Stimulated activated CD8-positive, alpha-beta memory T cell treated with anti-CD3 and anti-CD28 coated beads, Interleukin-4, amount 100 ng/mL, for 48 hours (primary cell): ENCODE results near the gene ANKK1.

Experiments used
- DNase-seq: peaks from one replicate; pipeline ENCODE4 v3.0.0-alpha.2; 2020

ANKK1 gene

DNA sequence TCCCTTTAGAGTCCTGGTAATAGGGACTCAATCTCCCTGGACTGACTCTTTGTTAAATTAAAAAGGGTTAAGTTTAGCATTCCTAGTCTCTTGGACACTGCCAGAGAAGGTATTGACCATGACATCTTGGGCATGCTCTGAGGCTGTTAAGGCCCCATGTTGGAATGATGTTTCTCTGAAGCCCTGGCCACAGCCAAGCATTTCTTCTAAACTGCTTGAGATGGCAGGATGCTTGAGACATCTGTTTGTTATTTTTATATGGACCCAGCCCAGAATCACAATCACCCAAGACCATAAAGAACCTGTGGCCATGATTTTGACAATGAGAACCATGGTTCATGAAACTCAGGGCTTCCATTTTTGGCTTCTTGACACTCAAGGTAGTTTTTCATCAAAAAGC lies 5.5 kb upstream of the ANKK1 start:
- no peak for DNase-seq

DNA sequence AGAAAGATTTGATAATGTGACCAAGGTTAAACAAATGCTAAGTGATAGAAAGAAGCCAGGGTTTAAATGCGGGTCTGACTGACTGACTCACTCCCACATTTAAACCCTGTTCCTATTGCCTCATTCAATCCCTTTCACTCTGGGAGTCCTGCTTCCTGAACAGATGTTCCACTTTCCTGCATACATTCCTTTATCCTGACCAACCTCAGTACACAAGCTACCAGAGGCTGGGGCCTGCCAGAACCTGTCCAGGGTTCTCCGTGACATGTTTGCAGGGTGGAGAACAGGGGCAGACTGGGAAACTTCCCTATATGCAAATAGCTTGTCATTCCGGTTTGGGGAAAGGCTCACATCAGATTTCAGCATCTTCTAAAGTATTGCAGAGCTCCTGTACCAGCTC lies 3.0 kb upstream of the ANKK1 start:
- no peak for DNase-seq

DNA sequence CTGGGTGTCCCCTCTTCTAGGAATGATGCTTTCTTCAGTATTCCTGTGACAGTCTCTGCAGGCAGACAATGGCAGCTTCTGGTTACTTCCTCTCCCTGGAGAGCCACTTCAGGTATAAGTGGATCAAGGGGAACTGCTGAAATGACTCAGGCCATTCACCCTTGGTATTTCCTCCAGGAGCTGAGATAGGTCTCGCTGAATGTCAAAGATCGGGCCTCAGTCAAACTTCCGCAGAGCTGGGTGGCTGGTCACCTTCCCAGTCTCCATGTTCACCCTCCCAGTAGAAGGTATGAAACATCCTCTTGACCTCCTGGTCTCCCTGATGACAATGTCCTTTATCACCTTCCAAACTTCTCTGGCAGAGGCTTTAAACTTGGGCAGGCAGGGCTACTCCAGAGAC lies 1.8 kb upstream of the ANKK1 start:
- DNase-seq: no peak

DNA sequence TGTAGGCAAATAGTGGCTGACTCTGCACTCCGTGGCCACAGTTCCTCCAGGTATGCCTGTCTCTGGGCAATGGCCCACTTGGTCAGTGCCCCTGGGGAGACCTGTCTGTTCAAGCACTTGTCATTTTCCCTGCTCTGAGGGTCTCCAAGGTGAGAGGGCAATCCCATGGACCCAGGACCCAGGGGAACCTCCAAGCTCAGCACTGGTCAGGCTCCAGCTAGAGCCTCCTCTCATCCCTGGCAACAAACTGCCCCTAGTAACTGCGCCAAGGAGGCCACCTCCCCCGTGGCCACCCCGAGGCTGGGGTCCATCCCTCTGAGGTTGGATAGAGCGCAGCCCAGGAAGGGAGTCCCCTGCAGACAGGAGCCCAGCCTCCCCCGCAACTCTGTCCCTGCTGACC lies 713 bp upstream of the ANKK1 start:
- DNase-seq: no peak

DNA sequence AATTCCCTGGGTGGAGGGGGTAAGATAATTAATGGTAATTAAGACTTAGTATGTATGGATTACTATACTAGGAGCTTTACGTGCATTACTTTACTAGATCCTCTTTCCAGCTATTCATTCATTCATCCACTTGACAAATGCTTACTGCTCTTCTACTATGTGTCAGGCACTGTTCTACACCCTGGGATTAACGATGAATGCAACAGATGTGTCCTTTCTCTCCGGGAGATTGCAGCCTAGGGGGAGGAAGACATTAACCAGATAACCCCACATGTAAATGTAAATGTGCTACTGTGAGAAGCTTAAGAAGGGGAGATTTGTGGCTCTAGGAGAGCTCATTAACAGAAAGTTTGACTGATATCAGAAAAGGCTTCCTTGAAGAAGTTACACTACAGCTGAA lies 1.7 kb downstream of the ANKK1 start:
- DNase-seq: no peak

DNA sequence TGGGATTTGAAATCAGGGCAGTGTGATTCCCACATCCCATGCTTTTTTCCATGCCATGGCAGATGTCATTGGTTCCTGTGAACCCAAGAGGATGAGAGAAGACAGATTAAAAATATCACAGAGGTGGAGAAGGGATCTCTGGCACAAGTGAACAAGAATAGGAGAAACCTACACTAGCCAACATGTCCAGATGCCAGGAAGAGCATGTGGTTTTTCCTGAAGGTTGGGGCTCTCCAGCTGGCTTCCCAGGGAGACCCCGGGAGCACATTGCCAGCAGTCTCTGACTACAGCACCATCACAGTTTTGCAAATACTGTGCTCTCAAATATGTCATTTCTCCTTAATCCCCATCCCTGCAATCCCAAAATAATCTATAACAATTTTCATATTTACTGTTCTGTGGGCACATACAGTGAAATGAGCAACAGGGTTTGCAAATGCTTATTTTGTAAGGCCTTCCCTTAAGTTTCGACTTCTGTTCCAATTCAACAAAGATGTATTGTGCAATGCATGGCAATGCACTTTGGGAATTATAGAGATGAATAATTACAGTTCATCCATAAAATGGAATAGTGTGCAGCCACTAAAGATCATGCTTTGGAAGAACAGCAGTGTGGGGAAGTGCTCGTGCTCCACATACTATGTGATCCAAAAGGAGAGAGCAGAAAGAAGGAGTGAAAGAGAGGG lies 4.8 kb downstream of the ANKK1 start:
- DNase-seq: no peak

DNA sequence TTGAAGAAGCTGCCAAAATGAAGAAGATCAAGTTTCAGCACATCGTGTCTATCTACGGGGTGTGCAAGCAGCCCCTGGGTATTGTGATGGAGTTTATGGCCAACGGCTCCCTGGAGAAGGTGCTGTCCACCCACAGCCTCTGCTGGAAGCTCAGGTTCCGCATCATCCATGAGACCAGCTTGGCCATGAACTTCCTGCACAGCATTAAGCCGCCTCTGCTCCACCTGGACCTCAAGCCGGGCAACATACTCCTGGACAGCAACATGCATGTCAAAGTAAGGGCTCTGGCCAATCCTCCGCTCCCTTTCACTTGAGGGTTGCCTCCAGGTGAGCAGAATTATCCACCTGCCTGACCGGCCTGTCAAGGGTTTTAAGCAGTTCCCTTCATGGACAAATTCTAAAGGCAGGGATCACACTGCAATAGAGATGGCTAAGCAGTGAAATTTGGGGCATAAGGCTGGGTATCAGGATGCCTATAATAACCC lies 6.0 kb downstream of the ANKK1 start:
- no peak for DNase-seq

DNA sequence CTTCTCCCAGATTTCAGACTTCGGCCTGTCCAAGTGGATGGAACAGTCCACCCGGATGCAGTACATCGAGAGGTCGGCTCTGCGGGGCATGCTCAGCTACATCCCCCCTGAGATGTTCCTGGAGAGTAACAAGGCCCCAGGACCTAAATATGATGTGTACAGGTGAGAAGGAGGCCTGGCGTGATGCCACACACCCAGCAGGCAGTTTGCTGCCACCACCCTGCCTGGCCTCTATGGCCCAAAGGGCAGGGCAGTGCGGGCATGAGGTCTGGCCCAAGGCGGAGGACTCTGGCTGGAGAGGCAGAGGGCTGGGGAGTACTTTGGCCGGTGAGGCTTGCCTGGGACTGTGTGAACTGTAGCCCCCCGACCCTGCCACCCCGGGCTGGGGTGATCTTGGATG lies 7.3 kb downstream of the ANKK1 start:
- no peak for DNase-seq

DNA sequence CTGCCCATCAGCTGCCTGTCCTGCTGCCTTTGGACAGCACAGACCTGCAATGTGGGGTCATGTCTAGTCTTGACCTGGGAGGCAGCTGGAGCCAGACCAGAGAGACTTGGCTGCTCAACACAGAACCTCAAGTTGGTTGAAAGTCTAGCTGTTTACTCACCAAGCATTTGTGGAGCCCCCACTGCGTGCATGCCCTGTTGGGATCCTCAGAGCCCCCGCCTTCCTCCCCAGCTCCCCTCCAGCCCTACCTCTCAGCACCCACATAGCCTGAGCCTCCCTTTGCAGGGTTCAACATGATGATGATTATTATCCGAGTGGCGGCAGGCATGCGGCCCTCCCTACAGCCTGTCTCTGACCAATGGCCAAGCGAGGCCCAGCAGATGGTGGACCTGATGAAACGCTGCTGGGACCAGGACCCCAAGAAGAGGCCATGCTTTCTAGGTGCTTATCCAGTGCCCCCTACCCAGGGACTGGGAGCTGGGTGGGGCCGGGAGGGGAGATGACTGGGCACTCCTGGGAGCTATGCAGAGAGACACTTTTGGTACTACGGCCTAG lies 8.3 kb downstream of the ANKK1 start:
- DNase-seq: no peak

DNA sequence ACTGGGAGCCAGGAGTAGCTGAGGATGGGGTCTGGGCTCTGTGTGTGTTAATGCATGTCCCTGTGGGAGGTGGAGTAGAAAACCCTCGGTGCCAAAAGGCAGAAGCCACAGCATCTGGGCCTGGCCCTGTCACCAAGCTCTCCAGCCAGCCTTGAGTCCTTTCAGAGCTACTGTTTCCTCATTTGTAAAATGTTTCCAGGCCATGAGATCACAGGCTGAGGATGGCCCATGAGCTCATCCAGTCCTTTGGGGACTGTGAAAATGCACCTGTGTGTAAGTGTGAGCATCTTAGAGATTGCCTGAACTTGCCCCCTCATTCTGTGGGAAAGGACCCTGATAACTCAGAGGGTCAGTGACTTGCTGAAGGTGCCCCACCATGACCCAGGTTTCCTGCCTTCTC lies 9.1 kb downstream of the ANKK1 start:
- no peak for DNase-seq

DNA sequence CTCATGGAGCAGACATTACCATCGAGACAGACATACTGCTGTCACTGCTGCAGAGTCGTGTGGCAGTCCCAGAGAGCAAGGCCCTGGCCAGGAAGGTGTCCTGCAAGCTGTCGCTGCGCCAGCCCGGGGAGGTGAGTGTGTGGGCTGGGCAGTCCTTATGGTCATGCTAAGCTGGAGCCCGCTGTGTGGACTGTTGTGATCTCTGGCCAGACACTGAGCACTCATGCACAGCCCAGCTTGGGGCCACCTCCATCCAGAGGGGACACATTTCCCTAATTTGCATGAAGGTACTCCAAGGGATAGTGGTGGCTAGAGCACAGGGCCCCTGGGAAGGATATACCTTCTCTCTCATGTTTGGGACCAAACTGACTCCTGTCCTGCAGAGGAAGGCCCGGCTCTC lies 9.6 kb downstream of the ANKK1 start:
- no peak for DNase-seq

DNA sequence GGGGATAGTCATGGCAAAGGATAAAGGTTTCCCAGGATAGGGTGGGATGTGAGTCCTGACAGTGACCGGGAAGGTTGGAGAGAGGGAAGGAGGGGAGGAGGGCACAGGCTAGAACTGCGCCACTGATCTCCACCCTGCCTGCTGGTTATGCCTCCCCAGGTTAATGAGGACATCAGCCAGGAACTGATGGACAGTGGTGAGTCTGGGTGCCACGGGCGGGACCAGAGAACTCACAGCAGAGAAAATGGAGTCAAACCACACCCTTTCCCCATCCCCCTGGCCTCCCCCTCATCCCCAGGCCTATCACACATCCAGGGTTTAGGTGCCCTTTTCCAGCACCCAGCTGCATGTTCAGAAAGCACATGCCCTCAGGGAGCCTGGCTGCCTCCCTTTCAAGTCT lies 10.2 kb downstream of the ANKK1 start:
- no peak for DNase-seq

DNA sequence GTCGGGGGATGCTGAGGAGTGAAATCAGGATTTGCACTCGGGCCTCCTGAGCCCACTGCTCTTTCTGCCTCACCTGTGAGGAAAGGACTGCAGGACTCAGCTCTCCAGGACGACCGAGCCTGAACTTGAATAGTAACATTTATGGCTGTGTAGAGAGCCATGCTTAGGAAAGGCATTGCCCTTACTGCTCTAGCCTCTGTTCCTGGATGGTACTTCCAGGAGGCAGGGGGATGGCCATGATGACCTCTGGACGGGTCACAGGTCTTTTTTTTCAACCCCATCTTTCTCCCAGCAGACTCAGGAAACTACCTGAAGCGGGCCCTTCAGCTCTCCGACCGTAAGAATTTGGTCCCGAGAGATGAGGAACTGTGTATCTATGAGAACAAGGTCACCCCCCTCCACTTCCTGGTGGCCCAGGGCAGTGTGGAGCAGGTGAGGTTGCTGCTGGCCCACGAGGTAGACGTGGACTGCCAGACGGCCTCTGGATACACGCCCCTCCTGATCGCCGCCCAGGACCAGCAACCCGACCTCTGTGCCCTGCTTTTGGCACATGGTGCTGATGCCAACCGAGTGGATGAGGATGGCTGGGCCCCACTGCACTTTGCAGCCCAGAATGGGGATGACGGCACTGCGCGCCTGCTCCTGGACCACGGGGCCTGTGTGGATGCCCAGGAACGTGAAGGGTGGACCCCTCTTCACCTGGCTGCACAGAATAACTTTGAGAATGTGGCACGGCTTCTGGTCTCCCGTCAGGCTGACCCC lies 11.3 kb downstream of the ANKK1 start:
- no peak for DNase-seq

DNA sequence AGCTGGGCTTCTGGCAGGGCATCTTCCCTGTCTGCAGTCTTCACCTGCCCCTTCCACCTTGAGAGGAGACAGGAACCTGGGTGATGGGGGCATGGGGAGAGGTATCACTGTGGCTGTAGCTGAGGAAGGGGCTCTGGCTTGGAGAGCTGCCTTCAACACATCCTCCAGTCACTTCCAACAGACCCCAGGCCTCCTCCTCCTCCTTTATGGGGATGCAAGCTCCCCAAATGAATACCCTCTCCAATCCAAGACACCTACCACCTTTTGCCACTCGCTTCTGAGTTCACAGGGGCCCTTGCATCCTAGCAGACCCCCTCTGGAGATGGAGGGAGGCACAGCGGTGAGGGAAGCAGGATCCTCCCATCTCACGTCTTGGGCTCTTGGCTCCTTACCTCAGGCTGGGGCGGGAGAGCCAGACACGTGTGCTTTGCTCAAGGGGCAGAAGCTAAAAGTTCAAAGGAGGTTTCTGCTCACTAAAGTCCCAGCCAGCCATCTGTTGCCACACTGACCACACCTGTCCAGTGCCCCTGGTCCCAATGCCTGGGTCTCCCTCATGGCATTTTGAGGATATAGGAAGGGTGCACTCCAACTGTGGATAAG lies 13.2 kb downstream of the ANKK1 start:
- DNase-seq: no peak

DNA sequence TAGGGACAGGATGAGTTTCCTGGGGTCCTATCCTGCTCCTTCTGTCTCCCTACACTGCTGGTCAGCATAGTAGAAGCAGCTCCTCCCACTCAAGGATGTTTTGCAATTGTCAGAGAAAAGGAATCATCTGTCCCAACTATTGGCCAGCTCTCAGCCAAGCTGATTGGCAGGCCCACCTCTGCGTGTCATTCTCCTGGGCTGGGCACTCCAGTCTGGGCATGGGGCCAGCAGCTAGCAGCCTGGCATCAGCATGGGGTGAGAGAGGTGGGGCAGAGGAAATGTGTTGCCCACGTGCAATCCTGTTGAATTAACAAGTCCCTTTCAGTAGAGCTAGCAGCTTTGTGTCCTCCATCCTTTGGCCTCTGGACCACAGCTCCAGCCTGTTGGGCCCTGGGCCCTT lies 14.1 kb downstream of the ANKK1 start:
- DNase-seq: no peak

DNA sequence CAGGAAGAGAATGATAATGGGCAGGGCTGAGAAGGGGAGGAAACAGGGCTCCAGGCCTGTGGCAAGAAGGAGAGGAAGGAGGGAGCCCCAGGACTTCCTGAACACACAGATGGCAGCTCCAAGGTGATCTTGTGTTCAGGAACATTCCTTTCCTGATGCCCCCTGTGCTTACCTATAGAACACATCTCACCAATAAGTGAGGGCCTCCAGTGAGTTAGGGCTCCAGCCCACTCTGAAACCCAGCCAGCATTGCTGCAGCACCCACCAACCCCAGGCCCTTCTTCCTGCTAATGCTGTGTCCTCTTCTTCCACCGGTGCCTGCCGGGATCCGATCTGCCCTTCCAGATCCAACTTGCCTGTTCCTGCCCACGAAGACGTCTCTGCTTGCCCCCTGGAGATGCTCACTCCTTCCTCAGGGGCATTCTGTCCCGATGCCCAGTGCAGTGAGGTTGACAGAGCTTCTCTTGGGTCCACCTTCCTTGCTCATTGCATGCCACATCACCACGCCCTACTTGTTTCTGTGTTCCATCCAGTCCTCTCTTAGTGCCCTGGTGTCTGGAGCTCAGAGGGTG lies 17.4 kb downstream of the ANKK1 start:
- DNase-seq: no peak

DNA sequence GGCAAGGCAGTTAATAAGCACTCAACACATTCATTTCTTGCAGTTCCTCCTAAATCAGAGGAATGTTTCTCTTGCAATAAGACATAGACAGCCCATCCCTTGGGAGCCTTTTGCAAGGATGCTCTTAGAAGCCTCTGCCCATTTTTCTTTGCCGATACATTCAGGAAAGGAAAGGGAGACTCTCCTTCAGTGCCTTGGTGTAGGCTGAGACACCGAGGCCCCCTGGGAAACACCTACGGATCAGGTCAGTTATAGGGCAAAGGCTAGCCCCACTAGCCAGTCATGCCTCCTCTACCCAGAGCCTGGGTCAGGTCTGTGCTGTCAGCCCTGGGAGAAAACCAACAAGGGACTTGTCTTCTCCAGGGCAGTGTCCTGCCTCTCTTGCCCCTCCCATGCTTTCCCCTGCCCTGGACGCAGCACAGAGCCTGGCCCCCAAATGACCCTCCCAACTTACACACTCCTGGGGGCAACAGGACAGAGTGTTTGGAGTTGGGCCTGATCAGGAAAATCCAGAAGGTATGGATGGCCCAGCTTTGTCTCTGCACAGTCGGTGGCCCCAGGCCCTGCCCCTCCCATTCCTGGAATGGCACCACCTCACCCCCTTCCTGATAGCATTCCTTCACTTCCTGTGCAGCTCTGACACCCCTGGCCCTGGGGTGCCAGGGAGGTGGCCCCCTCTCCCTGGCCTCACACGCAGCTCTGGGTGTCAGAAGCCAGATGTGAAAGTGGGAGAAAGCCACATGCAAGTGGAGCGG lies 18.3 kb downstream of the ANKK1 start:
- no peak for DNase-seq

DNA sequence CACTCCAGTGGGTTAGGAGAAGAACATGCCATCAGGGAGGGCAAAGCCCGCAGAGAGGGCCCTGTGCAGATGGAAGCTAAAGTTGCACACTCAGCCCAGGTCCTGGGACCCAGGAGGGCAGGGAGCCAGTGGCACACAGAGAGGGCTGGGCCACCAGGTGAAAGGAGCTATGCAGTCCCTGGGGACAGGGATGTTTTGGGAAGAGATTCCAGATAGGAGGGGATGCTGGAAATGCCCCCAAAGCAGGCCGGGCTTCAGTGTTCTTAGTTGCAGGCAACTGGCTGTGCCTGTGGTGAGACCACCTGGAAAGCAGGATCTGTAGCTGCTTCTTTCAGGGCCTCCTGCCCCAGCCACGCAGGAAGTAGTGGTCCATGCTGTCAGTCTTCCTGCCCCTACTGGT lies 19.6 kb downstream of the ANKK1 start:
- no peak for DNase-seq

DNA sequence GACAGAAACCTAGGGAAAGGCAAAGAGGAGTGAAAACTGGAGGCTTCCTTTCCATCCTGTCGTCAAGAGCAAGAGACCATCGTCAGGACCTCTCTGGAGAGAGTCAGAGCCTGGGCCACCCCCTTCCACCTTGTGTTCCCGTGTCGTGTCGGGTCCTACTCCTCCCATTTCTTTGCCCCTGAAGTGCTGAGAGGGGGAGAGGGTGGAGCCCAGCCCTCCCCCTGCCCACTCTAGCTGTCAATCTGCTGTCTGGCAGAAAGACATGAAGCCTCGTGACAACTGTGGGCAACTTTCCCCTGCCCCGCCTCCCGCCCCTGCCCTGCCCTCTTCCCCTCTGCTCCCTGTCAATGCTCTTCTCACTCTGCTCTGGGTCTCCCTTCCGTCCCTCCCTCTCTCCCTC lies 20.6 kb downstream of the ANKK1 start:
- DNase-seq: no peak

DNA sequence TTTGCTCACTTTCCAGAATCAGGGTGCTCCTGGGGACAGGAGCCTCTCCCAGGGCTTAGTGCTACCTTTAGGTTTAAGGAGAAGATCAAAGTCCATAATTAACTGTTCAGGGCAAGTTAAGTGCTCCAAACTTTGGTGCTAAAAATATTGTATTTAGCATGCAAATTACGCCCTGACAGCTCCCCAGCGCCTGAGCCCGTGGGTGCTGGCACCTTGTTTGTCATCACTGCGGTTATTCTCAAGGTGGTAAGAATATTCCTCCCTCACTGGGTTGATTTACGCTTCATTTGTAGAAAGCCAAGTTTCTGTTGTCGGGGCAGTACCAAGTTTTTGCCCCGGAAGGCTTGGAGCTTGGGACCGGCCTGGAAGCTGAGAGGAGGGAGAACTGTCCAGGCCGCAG lies 21.3 kb downstream of the ANKK1 start:
- DNase-seq: no peak

DNA sequence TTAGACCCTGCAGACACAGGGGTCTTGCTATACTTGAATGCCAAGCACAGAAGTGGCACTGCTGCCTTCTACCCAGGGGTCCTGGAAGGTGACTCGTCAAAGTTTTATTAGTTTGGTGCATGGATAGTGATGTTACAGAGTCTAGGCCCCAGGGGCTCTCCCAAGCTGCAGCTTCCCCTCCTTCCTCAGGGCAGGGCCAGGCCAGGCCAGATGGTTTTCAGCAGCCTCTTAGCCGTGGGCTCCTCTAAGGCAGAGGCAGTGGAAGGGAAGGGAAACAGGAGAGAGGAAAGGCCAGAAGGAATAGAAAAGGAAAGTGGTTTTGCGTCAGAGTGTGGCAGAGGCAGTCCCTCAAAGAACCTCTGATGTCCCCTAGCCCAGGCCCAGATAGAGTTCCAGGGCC lies 21.9 kb downstream of the ANKK1 start:
- no peak for DNase-seq

DNA sequence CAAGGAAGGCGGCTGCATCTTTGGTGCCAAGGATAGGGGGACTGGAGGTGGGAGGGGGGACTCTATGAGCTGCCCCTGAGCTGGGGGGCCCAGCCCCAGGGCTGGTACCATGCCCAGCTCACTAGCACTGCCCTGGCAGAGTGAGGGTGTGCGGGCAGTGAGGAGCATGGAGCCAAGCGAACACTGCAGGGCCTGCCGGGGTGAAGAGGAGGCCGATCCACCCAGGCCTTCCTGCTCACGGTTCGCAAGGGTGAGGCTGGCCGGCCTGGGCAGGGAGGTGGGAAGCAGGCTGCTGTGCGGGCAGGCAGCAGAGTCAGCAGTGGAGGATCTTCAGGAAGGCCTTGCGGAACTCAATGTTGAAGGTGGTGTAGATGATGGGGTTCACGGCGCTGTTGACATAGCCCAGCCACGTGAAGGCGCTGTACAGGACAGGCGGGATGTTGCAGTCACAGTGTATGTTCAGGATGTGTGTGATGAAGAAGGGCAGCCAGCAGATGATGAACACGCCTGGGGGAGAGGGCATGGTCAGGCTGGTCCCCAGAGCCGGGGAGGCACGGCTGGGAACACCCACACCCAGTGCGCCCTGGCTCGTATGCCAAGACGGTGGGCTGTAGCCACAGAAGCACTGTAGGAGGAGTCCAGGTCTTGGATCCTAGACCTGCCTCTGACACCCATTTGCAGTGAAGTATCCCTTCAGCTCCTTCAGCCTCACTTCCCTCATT lies 23.0 kb downstream of the ANKK1 start:
- DNase-seq: no peak
